IPS DF 6.9 (cell line): Measurements from ENCODE around the gene B3GALT2.

Experiments
- DNase-seq: peaks from one replicate; pipeline ENCODE4 v3.0.0-alpha.2; 2013; ENCODE audit warnings: low read depth, low spot score
- H3K27ac ChIP-seq: one replicate; pipeline ENCODE4 v1.5.1; 2013; ENCODE audit warnings: low read length, control low read depth
- H3K27me3 ChIP-seq: 2 replicates; pipeline ENCODE4 v1.6.1; 2013; ENCODE audit warnings: mild to moderate bottlenecking, low read length; ENCODE audit not compliant: control insufficient read depth, insufficient read depth
- H3K36me3 ChIP-seq: 2 replicates; pipeline ENCODE4 v1.6.1; 2013; ENCODE audit warnings: low read length; ENCODE audit not compliant: control insufficient read depth, insufficient read depth
- H3K4me1 ChIP-seq: 2 replicates; pipeline ENCODE4 v1.6.1; 2013; ENCODE audit warnings: low read length; ENCODE audit not compliant: control insufficient read depth, insufficient read depth
- H3K4me3 ChIP-seq: 2 replicates; pipeline ENCODE4 v1.5.1; 2013; ENCODE audit warnings: mild to moderate bottlenecking, low read length
- H3K9me3 ChIP-seq: 2 replicates; pipeline ENCODE4 v1.6.1; 2013; ENCODE audit warnings: low read length, inconsistent platforms; ENCODE audit not compliant: control insufficient read depth, insufficient read depth
- WGBS: extraction: QIAGEN DNeasy Blood & Tissue Kit; methylation state at CpG from one replicate; pipeline ENCODE4 v1.1.7; 2013; ENCODE audit warnings: mixed read lengths, missing lambda C conversion rate; ENCODE audit not compliant: insufficient read length, insufficient coverage; 5-methylcytosine and 5-hydroxymethylcytosine counted together

B3GALT2 gene

DNA sequence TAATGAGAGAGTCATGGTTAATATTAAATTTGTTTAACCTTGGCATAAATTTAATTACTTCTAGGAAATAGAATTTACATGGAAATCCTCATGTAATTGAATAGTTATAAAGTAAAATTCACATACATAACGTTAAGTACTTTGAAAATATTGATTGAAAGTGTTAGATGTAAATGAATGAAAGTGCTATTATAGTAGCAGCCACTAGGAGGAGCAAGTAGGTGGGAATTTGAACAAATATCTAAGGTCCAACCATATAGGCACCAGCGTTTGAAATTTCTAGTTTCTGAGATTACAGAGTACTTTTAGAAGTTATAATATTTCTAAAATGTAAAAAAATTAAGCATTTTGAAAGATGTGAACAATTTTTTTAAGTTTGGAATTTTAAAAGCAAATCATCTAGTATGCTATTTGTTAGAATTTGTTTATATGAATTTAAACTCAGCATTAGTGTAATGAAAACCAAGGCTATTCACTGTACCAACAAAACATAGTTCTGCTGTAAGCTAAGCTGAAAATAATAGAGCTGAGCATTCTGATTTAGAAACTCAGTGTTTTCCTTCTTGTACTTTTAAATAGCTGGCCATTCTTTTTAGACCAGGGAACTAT is 3.3 kb downstream of the B3GALT2 start:
- Histone ChIP-seq H3K4me1 (no peaks in the 10 kb centered on the region), H3K36me3 (no peaks in the 10 kb centered on the region), H3K9me3 (no peaks in the 10 kb centered on the region), H3K27me3 (no peaks in the 10 kb centered on the region), H3K27ac (no peak overlapping the region), H3K4me3 (no peak overlapping the region)
- WGBS, result no CpG with 5 or more reads among the region's 2 CpGs
- no peak for DNase-seq

- no peaks in the 10 kb centered on the region for H3K36me3 ChIP-seq
- no peak overlapping the region for H3K4me3 ChIP-seq
- H3K9me3 ChIP-seq, result no peaks in the 10 kb centered on the region
- no peak for DNase-seq
- no peak overlapping the region for H3K27ac ChIP-seq
- H3K4me1 ChIP-seq, result no peaks in the 10 kb centered on the region
- 100% methylated on average over 1 of the region's 2 CpGs for WGBS
- H3K27me3 ChIP-seq, result no peaks in the 10 kb centered on the region
Observed at GRCh38 chr1:193181985-193182384, 4.4 kb downstream of the B3GALT2 start.

- H3K27ac ChIP-seq, result no peak overlapping the region
- no peaks in the 10 kb centered on the region for H3K4me1 ChIP-seq
- no peaks in the 10 kb centered on the region for H3K36me3 ChIP-seq
- no peaks in the 10 kb centered on the region for H3K9me3 ChIP-seq
- H3K4me3 ChIP-seq, result no peak overlapping the region
- no peaks in the 10 kb centered on the region for H3K27me3 ChIP-seq
- no peak for DNase-seq
- no CpG with 5 or more reads among the region's 1 CpG for WGBS
Observed at GRCh38 chr1:193181536-193181935, 4.9 kb downstream of the B3GALT2 start.

DNA sequence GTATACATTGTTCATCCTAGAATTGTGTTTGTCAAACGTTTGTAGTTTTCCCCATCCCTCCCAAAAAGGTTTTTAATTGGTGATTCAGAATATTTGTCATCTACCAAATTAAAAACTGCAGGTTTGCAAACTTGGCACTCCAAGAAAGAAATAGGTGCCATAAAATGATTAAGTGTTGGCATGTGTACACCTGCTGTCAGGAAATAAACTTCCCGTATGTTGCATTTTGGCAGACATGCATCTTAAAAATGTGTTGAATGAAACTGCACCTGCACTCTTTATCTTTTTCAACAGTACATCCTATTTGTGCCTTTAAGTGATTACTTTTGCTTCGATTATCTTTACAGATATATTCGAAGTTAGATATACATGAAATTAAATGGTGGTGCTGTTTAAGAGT is 7.3 kb downstream of the B3GALT2 start:
- no CpG with 5 or more reads among the region's 4 CpGs for WGBS
- H3K9me3 ChIP-seq, result no peaks in the 10 kb centered on the region
- H3K36me3 ChIP-seq, result no peaks in the 10 kb centered on the region
- no peaks in the 10 kb centered on the region for H3K27me3 ChIP-seq
- DNase-seq, result no peak
- H3K4me1 ChIP-seq, result no peaks in the 10 kb centered on the region
- H3K27ac ChIP-seq, result no peak overlapping the region
- no peak overlapping the region for H3K4me3 ChIP-seq

GRCh38 chr1:193176788-193177187 is 9.6 kb downstream of the B3GALT2 start:
- no peak for DNase-seq
- Histone ChIP-seq H3K27ac (no peak overlapping the region), H3K9me3 (no peaks in the 10 kb centered on the region)

GRCh38 chr1:193176113-193176512 is 10.3 kb downstream of the B3GALT2 start:
- Histone ChIP-seq H3K27me3 (no peaks in the 10 kb centered on the region), H3K27ac (no peak overlapping the region), H3K9me3 (no peaks in the 10 kb centered on the region), H3K4me1 (no peaks in the 10 kb centered on the region), H3K36me3 (no peaks in the 10 kb centered on the region), H3K4me3 (no peak overlapping the region)
- WGBS, result no CpG with 5 or more reads among the region's 1 CpG
- no peak for DNase-seq

More at GRCh38 chr1:193176788-193177187, 9.6 kb downstream of the B3GALT2 start:
- H3K27me3 ChIP-seq, result no peaks in the 10 kb centered on the region
- no peak overlapping the region for H3K4me3 ChIP-seq
- H3K4me1 ChIP-seq, result no peaks in the 10 kb centered on the region
- H3K36me3 ChIP-seq, result no peaks in the 10 kb centered on the region

DNA sequence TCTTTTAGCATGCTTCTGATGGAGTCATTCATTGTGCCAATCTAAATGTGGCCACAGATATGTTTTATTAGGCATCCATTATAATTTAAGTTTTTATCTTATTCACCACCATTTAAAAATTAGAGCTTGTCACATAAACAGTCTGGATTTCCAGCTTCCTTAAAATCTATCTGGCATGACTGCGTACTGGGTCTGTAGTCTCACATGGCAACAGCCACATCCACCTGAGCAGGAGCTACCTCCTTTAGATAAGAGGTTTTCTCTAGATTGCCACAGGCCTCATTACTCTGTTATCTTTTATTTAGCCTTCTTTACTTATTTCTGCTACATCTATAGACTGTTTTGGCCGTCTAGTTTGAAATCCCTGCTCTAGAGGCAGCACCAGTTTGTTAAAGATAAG is 29.1 kb downstream of the B3GALT2 start:
- WGBS, result no CpG with 5 or more reads among the region's 2 CpGs
- H3K27ac ChIP-seq, result no peak overlapping the region
- no peaks in the 10 kb centered on the region for H3K9me3 ChIP-seq
- no peak for DNase-seq
- H3K4me3 ChIP-seq, result no peak overlapping the region
- no peaks in the 10 kb centered on the region for H3K27me3 ChIP-seq
- no peaks in the 10 kb centered on the region for H3K4me1 ChIP-seq
- peaks cover 3% of the 10 kb centered on the region; the same call in 1 of the 2 replicates for H3K36me3 ChIP-seq

- no peaks in the 10 kb centered on the region for H3K27me3 ChIP-seq
- no CpG with 5 or more reads among the region's 3 CpGs for WGBS
Observed at GRCh38 chr1:193156822-193157142, 29.6 kb downstream of the B3GALT2 start.

GRCh38 chr1:193156117-193156821 is 30.1 kb downstream of the B3GALT2 start:
- no peak for DNase-seq
- WGBS, result no CpG with 5 or more reads among the region's 3 CpGs
- Histone ChIP-seq H3K4me1 (no peaks in the 10 kb centered on the region), H3K4me3 (no peak overlapping the region), H3K9me3 (no peaks in the 10 kb centered on the region), H3K36me3 (peaks cover 3% of the 10 kb centered on the region; the same call in 1 of the 2 replicates), H3K27me3 (no peaks in the 10 kb centered on the region), H3K27ac (no peak overlapping the region)

More at GRCh38 chr1:193156822-193157142, 29.6 kb downstream of the B3GALT2 start:
- H3K4me1 ChIP-seq, result no peaks in the 10 kb centered on the region
- no peak for DNase-seq
- no peaks in the 10 kb centered on the region for H3K9me3 ChIP-seq
- no peak overlapping the region for H3K27ac ChIP-seq
- peaks cover 3% of the 10 kb centered on the region; the same call in 1 of the 2 replicates for H3K36me3 ChIP-seq
- no peak overlapping the region for H3K4me3 ChIP-seq

DNA sequence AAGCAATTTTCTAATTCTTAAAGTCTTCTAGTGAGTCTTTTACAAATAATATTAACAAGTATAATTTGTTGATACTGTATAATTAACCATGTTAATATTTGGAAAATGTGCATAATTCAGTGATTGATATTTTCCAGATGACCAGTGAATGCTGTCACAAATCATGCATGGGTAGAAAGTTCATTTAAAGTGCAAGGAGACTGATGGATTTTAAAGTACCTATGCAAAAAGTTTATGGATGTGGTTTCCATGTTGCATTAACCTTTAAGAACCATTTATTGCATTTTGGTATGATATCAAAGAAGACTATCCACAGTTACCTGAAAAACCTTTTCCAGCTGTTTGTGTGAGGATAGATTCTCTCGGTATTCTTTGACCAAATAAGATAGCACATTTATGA is 41.4 kb downstream of the B3GALT2 start:
- no peaks in the 10 kb centered on the region; the same call in 1 of the 2 replicates for H3K36me3 ChIP-seq
- no peaks in the 10 kb centered on the region for H3K9me3 ChIP-seq
- DNase-seq, result no peak
- H3K27me3 ChIP-seq, result no peaks in the 10 kb centered on the region
- WGBS, result no CpG with 5 or more reads among the region's 1 CpG
- H3K4me1 ChIP-seq, result no peaks in the 10 kb centered on the region
- no peak overlapping the region for H3K4me3 ChIP-seq
- no peak overlapping the region for H3K27ac ChIP-seq
